ENCODE measurements around the gene MAP3K14. TPM values are rescaled to one million over a fixed set of nuclear protein-coding genes. Genes with fewer than 3 reads are reported as not detected.

Gene MAP3K14
- total and polyA plus RNA-seq, 4 donors, result 1.2 to 7.8 (median 4.2) TPM

- TF ChIP-seq ZBTB33 (IDR thresholded peaks at IDR 0.05) (no peak), NR2F2 (IDR thresholded peaks at IDR 0.05) (no peak), RXRA (IDR thresholded peaks at IDR 0.05) (no peak), SP1 (IDR thresholded peaks at IDR 0.05) (no peak)
- TF ChIP-seq, protein P1, sequence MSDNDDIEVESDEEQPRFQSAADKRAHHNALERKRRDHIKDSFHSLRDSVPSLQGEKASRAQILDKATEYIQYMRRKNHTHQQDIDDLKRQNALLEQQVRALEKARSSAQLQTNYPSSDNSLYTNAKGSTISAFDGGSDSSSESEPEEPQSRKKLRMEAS (IDR thresholded peaks at IDR 0.05), result no peak
Observed at GRCh38 chr17:45265821-45266220, 51.0 kb downstream of the MAP3K14 start (continued).

DNA sequence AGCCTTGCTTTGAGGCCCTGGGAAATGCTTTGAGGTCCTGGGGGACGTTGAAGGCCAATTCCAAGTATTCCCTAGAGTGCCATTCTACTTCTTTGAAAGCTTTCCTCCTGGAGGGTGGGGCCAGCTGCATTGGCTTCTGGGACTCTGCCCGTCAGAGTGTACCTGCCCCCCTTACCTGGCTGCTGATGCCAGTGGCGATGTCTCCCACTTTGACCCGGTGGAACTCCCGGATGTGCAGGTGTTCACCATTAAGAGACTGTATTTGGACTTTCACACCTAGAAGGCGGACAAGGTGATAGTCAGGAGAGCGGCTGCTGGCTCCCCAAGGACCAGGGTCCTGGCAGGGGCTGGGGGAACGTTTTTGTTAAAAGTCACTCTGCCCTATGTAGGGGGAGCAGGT lies 51.8 kb downstream of the MAP3K14 start:
- no peaks in the 10 kb centered on the region for H3K9me3 ChIP-seq (ENCODE audit: control insufficient read depth in 4 of 4, low read length in 3 of 4)
- no peak overlapping the region for H3K4me3 ChIP-seq (ENCODE audit: low read depth in 1 of 3, low read length in 3 of 3)
- no peaks in the 10 kb centered on the region for H3K27me3 ChIP-seq (ENCODE audit: control insufficient read depth in 4 of 4, insufficient read depth in 4 of 4, low read length in 3 of 4)
- peaks cover 16 to 56% (median 36%) of the 10 kb centered on the region in 4 donors for H3K36me3 ChIP-seq (ENCODE audit: control insufficient read depth in 4 of 4, insufficient read depth in 3 of 4, low read depth in 1 of 4, low read length in 3 of 4)
- no peak overlapping the region for H3K27ac ChIP-seq (ENCODE audit: low read depth in 1 of 2, low read length in 2 of 2)
- DNase-seq (ENCODE audit: low spot score), result no peak
- 89% methylated on average over 8 of the region's 8 CpGs for WGBS
- TF ChIP-seq RAD21 (IDR thresholded peaks at IDR 0.05), result no peak
- TF ChIP-seq ZBTB33 (IDR thresholded peaks at IDR 0.05), result no peak
- no peak for TF ChIP-seq FOXA2 (IDR thresholded peaks at IDR 0.05)
- TF ChIP-seq HNF4A (conservative IDR thresholded peaks at IDR 0.05), result no peak
- no peak for TF ChIP-seq NR2F2 (IDR thresholded peaks at IDR 0.05)
- no peak for TF ChIP-seq GABPA (IDR thresholded peaks at IDR 0.05 in 1 of 2, conservative IDR thresholded peaks at IDR 0.05 in 1 of 2)
- peaks cover 4 to 24% (median 11%) of the 10 kb centered on the region in 4 donors for H3K4me1 ChIP-seq (ENCODE audit: control insufficient read depth in 4 of 4, insufficient read depth in 4 of 4, low read length in 3 of 4)
- H3K9ac ChIP-seq (ENCODE audit: low read depth in 1 of 2, low read length in 2 of 2), result no peak overlapping the region

GRCh38 chr17:45264430-45264829 lies 52.4 kb downstream of the MAP3K14 start:
- no peak overlapping the region for H3K27ac ChIP-seq (ENCODE audit: low read depth in 1 of 2, low read length in 2 of 2)
- no peak overlapping the region for H3K9ac ChIP-seq (ENCODE audit: low read depth in 1 of 2, low read length in 2 of 2)
- no peaks in the 10 kb centered on the region for H3K9me3 ChIP-seq (ENCODE audit: control insufficient read depth in 4 of 4, low read length in 3 of 4)
- no peak overlapping the region for H3K4me3 ChIP-seq (ENCODE audit: low read depth in 1 of 3, low read length in 3 of 3)
- no peak for DNase-seq (ENCODE audit: low spot score)
- peaks cover 4 to 24% (median 11%) of the 10 kb centered on the region in 4 donors for H3K4me1 ChIP-seq (ENCODE audit: control insufficient read depth in 4 of 4, insufficient read depth in 4 of 4, low read length in 3 of 4)
- TF ChIP-seq YY1 (IDR thresholded peaks at IDR 0.05) (no peak), RXRA (IDR thresholded peaks at IDR 0.05) (no peak), RAD21 (IDR thresholded peaks at IDR 0.05) (no peak), ATF3 (IDR thresholded peaks at IDR 0.05) (no peak), HNF4G (IDR thresholded peaks at IDR 0.05) (no peak), FOXA2 (IDR thresholded peaks at IDR 0.05) (no peak), NR2F2 (IDR thresholded peaks at IDR 0.05) (no peak), FOXA1 (IDR thresholded peaks at IDR 0.05) (no peak)
- TF ChIP-seq, protein P2, sequence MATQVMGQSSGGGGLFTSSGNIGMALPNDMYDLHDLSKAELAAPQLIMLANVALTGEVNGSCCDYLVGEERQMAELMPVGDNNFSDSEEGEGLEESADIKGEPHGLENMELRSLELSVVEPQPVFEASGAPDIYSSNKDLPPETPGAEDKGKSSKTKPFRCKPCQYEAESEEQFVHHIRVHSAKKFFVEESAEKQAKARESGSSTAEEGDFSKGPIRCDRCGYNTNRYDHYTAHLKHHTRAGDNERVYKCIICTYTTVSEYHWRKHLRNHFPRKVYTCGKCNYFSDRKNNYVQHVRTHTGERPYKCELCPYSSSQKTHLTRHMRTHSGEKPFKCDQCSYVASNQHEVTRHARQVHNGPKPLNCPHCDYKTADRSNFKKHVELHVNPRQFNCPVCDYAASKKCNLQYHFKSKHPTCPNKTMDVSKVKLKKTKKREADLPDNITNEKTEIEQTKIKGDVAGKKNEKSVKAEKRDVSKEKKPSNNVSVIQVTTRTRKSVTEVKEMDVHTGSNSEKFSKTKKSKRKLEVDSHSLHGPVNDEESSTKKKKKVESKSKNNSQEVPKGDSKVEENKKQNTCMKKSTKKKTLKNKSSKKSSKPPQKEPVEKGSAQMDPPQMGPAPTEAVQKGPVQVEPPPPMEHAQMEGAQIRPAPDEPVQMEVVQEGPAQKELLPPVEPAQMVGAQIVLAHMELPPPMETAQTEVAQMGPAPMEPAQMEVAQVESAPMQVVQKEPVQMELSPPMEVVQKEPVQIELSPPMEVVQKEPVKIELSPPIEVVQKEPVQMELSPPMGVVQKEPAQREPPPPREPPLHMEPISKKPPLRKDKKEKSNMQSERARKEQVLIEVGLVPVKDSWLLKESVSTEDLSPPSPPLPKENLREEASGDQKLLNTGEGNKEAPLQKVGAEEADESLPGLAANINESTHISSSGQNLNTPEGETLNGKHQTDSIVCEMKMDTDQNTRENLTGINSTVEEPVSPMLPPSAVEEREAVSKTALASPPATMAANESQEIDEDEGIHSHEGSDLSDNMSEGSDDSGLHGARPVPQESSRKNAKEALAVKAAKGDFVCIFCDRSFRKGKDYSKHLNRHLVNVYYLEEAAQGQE (IDR thresholded peaks at IDR 0.05), result no peak
- TF ChIP-seq, protein P1 (IDR thresholded peaks at IDR 0.05), result no peak
- TF ChIP-seq, protein P3, sequence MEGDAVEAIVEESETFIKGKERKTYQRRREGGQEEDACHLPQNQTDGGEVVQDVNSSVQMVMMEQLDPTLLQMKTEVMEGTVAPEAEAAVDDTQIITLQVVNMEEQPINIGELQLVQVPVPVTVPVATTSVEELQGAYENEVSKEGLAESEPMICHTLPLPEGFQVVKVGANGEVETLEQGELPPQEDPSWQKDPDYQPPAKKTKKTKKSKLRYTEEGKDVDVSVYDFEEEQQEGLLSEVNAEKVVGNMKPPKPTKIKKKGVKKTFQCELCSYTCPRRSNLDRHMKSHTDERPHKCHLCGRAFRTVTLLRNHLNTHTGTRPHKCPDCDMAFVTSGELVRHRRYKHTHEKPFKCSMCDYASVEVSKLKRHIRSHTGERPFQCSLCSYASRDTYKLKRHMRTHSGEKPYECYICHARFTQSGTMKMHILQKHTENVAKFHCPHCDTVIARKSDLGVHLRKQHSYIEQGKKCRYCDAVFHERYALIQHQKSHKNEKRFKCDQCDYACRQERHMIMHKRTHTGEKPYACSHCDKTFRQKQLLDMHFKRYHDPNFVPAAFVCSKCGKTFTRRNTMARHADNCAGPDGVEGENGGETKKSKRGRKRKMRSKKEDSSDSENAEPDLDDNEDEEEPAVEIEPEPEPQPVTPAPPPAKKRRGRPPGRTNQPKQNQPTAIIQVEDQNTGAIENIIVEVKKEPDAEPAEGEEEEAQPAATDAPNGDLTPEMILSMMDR (IDR thresholded peaks at IDR 0.05; ENCODE audit: low read depth, low read length, missing input control), result no peak
- peaks cover 16 to 51% (median 31%) of the 10 kb centered on the region in 4 donors for H3K36me3 ChIP-seq (ENCODE audit: control insufficient read depth in 4 of 4, insufficient read depth in 3 of 4, low read depth in 1 of 4, low read length in 3 of 4)
- 93% methylated on average over 14 of the region's 14 CpGs for WGBS
- H3K27me3 ChIP-seq (ENCODE audit: control insufficient read depth in 4 of 4, insufficient read depth in 4 of 4, low read length in 3 of 4), result no peaks in the 10 kb centered on the region

Data from liver (tissue), 9 donors.